Thoracic aorta (tissue), 2 donors: ENCODE data around the gene PEX19. TPM values are rescaled to one million over a fixed set of nuclear protein-coding genes. Genes with fewer than 3 reads are reported as not detected.

Experiments
- ATAC-seq: fragments of 150-250 bp; one replicate; pipeline ENCODE4 v1.8.0; 2017; ENCODE audit warnings: low read depth; ENCODE audit not compliant: insufficient number of reproducible peaks, low FRiP score
- DNase-seq: peaks from one replicate; pipeline ENCODE4 v3.0.0-alpha.2; 2020; ENCODE audit warnings: low spot score
- H3K27ac ChIP-seq, 2 donors: fragments of 200-600 bp; sonication (generic); 1 replicate in 1 of 2; 2 replicates in 1 of 2; pipeline ENCODE4 v1.5.1; 2016; ENCODE audit warnings: mild to moderate bottlenecking in 2 of 2, moderate library complexity in 2 of 2
- H3K27me3 ChIP-seq: fragments of 200-600 bp; sonication (generic); replicated peaks from 2 replicates; pipeline ENCODE4 v1.6.0; 2016; ENCODE audit warnings: mild to moderate bottlenecking; ENCODE audit not compliant: insufficient read depth
- H3K36me3 ChIP-seq: fragments of 200-600 bp; sonication (generic); one replicate; pipeline ENCODE4 v1.5.1; 2016
- H3K4me1 ChIP-seq, 2 donors: fragments of 200-600 bp; sonication (generic); 1 replicate in 1 of 2; 2 replicates in 1 of 2; pipeline versions ENCODE4 v1.5.1 to v1.6.0; 2016; ENCODE audit warnings: low read depth in 2 of 2, mild to moderate bottlenecking in 1 of 2; ENCODE audit not compliant: control insufficient read depth in 1 of 2
- H3K4me3 ChIP-seq: fragments of 200-600 bp; sonication (generic); 2 replicates; pipeline ENCODE4 v1.5.1; 2016; ENCODE audit warnings: mild to moderate bottlenecking
- H3K9me3 ChIP-seq: fragments of 200-600 bp; sonication (generic); 2 replicates; pipeline ENCODE4 v1.5.1; 2016
- CTCF ChIP-seq: fragments of 200-600 bp; sonication (generic); IDR thresholded peaks from one replicate; pipeline ENCODE4 v1.5.1; 2019; ENCODE audit warnings: antibody characterized with exemption
- total RNA-seq, 2 donors: library from RNA; depleted of rRNA; stranded (reverse); fragments of >200 nt; gene quantifications; one replicate each; pipeline versions ENCODE4 v1.1.0 to v1.2.3, GENCODE V29; 2016

Gene PEX19
- total RNA-seq, 2 donors from 2014 or later = 42.8 to 45.4 TPM

DNA sequence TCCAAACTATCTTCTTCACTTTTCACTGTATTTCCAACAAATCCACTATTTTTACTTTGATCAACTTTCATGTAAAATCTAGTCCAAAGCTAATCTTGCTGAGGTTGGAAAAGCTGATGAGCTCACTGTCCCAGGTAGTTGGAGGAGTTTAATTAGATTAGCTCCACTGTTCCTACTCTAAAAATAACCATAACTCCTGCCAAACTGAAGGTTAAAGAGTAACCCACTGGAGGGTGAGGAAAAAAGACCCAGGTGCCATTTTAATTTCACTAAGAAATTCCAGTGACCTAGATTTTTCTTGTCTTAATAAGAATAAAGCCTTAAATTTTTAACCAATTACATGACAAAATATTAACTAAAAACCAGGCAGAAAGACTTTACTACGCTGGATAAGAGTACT lies 37.9 kb downstream of the PEX19 start:
- H3K36me3 ChIP-seq = no peaks in the 10 kb centered on the region
- peaks cover 21 to 62% of the 10 kb centered on the region in 2 donors for H3K4me1 ChIP-seq
- DNase-seq = no peak
- no peak overlapping the region for H3K4me3 ChIP-seq
- no peaks in the 10 kb centered on the region for H3K27me3 ChIP-seq
- no peak overlapping the region for H3K27ac ChIP-seq
- no peak for TF ChIP-seq CTCF
- no peaks in the 10 kb centered on the region for H3K9me3 ChIP-seq
- no peak for ATAC-seq

DNA sequence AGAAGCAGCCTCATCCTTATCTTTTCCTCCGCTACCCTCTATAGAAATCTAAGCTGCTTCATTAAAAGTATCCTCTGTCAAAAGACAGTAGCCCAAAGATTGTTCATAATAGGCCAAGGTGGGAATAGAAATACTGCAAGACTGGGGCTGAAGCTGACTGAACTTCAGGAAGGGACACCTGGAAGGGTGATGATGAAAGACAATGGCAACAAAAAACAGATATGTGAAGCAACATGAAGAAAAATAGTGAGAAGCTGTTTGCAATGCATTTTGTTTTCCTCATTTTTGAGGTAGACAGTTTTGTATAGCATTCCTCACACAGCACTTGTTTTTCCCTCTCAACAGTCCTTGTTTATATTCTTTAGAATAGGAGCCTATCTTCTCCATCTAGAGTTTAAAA lies 39.5 kb downstream of the PEX19 start:
- Histone ChIP-seq H3K27me3 (no peaks in the 10 kb centered on the region), H3K36me3 (no peaks in the 10 kb centered on the region), H3K4me3 (no peak overlapping the region), H3K9me3 (no peaks in the 10 kb centered on the region), H3K27ac (peak overlapping the region; percentile 69 to 72), H3K4me1 (peaks cover 21 to 48% of the 10 kb centered on the region in 2 donors)
- DNase-seq (no peak), ATAC-seq (no peak)
- TF ChIP-seq CTCF = no peak

- H3K36me3 ChIP-seq = peaks cover 11% of the 10 kb centered on the region
- H3K9me3 ChIP-seq = no peaks in the 10 kb centered on the region
- peak overlapping the region; percentile 69 to 72 for H3K27ac ChIP-seq
- TF ChIP-seq CTCF = no peak
- peaks cover 15 to 37% of the 10 kb centered on the region in 2 donors for H3K4me1 ChIP-seq
- H3K4me3 ChIP-seq = no peak overlapping the region
- no peak for DNase-seq
- H3K27me3 ChIP-seq = no peaks in the 10 kb centered on the region
- no peak for ATAC-seq
Observed at GRCh38 chr1:160244209-160244608, 40.7 kb downstream of the PEX19 start.

- ATAC-seq (no peak), DNase-seq (no peak)
- Histone ChIP-seq H3K36me3 (peaks cover 15% of the 10 kb centered on the region), H3K27ac (peak overlapping the region in 1 of 2 donors; percentile 72), H3K4me1 (peaks cover 15 to 34% of the 10 kb centered on the region in 2 donors), H3K4me3 (no peak overlapping the region), H3K9me3 (no peaks in the 10 kb centered on the region), H3K27me3 (no peaks in the 10 kb centered on the region)
- no peak for TF ChIP-seq CTCF
Observed at GRCh38 chr1:160243767-160244166, 41.2 kb downstream of the PEX19 start.

DNA sequence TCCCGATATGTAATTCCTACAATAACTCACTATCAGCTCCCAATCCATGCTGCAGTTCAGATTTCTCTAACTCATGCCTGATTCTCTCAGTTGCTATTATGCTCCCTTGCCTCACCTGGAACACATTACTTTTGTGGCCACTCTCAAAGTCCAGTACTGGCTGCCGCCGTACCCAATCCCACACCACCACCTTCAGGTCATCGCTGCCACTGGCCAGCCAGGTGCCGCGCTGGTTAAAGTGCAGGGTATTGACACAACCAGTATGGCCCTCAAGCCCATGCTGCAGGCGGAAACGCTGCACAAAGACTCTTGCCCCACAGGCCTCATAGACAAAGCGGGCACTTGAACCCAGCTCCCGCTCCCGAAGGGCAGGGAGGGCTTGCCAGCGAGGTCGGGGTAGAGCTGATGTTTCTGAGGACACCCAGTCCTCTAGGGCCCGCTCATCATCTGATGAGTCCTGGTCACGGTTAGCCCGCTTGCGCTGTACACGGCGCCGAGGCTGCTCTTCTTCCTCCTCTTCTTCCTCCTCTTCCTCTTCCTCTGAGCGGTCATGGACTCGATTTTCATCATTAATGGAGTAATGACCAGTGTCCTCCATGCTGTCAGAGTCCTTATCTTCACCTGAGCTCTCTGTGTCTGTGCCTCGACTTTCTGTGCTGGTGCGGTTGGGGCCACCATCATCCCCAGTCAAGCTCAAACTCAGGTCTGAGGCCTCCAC lies 45.2 kb downstream of the PEX19 start:
- H3K9me3 ChIP-seq = no peaks in the 10 kb centered on the region
- H3K27me3 ChIP-seq = no peaks in the 10 kb centered on the region
- H3K36me3 ChIP-seq = peaks cover 44% of the 10 kb centered on the region
- no peak for TF ChIP-seq CTCF
- H3K27ac ChIP-seq = no peak overlapping the region
- no peak overlapping the region for H3K4me3 ChIP-seq
- H3K4me1 ChIP-seq = peaks cover 8 to 13% of the 10 kb centered on the region in 2 donors
- DNase-seq = no peak
- ATAC-seq = no peak
